ENCODE results near the gene RNF44.

The RNF44 gene

GRCh38 chr5:176535664-176536131 is 1.5 kb downstream of the RNF44 start:
- no peak for DNase-seq (ENCODE audit: low read depth)

GRCh38 chr5:176535101-176535663 is 2.0 kb downstream of the RNF44 start:
- DNase-seq (ENCODE audit: low read depth): no peak

- DNase-seq (ENCODE audit: low read depth): no peak
These were observed 2.6 kb downstream of the RNF44 start for GRCh38 chr5:176534640-176535039.

GRCh38 chr5:176533894-176534611 is 3.1 kb downstream of the RNF44 start:
- DNase-seq (ENCODE audit: low read depth): no peak

GRCh38 chr5:176533390-176533789 is 3.8 kb downstream of the RNF44 start:
- no peak for DNase-seq (ENCODE audit: low read depth)

GRCh38 chr5:176532795-176533194 is 4.4 kb downstream of the RNF44 start:
- DNase-seq (ENCODE audit: low read depth): no peak

- no peak for DNase-seq (ENCODE audit: low read depth)
These were observed 5.2 kb downstream of the RNF44 start for GRCh38 chr5:176531902-176532493.

GRCh38 chr5:176530983-176531901 is 6.0 kb downstream of the RNF44 start:
- no peak for DNase-seq (ENCODE audit: low read depth)

GRCh38 chr5:176530393-176530982 is 6.7 kb downstream of the RNF44 start:
- no peak for DNase-seq (ENCODE audit: low read depth)

- no peak for DNase-seq (ENCODE audit: low read depth)
These were observed 7.5 kb downstream of the RNF44 start for GRCh38 chr5:176529741-176530141.

GRCh38 chr5:176529116-176529740 is 8.0 kb downstream of the RNF44 start:
- no peak for DNase-seq (ENCODE audit: low read depth)

GRCh38 chr5:176528761-176529115 is 8.5 kb downstream of the RNF44 start:
- DNase-seq (ENCODE audit: low read depth): no peak

GRCh38 chr5:176528301-176528700 is 8.9 kb downstream of the RNF44 start:
- DNase-seq (ENCODE audit: low read depth): no peak

- DNase-seq (ENCODE audit: low read depth): no peak
These were observed 9.7 kb downstream of the RNF44 start for GRCh38 chr5:176527246-176528222.

GRCh38 chr5:176526462-176526861 is 10.7 kb downstream of the RNF44 start:
- no peak for DNase-seq (ENCODE audit: low read depth)

GRCh38 chr5:176525677-176526076 is 11.5 kb downstream of the RNF44 start:
- no peak for DNase-seq (ENCODE audit: low read depth)

GRCh38 chr5:176524987-176525386 is 12.2 kb downstream of the RNF44 start:
- DNase-seq (ENCODE audit: low read depth): no peak

GRCh38 chr5:176524138-176524537 is 13.1 kb downstream of the RNF44 start:
- DNase-seq (ENCODE audit: low read depth): no peak

GRCh38 chr5:176521699-176522263 is 15.4 kb downstream of the RNF44 start:
- no peak for DNase-seq (ENCODE audit: low read depth)

GRCh38 chr5:176521286-176521685 is 15.9 kb downstream of the RNF44 start:
- DNase-seq (ENCODE audit: low read depth): no peak
